ENCODE data around the gene HS1BP3. TPM values are rescaled to one million over a fixed set of nuclear protein-coding genes. Genes with fewer than 3 reads are reported as not detected.
A peak's percentile ranks its signal among the peaks of the same experiment; 100 is the strongest.

HS1BP3 gene
- total and polyA plus RNA-seq, 9 of the 15 experiments (the other 6 are each of a cell fraction or from before 2014, with no cell fraction given) = 0.41 to 8.3 (median 5.9) TPM

- TF ChIP-seq ZBTB40 (IDR thresholded peaks at IDR 0.05) (peak; percentile 11; the same call in 1 of the 2 replicates), ZBTB40 (CRISPR knock-in tag; IDR thresholded peaks at IDR 0.05) (no peak), ARID1B (IDR thresholded peaks at IDR 0.05) (no peak)
Observed at GRCh38 chr2:20650393-20650876, 463 bp downstream of the HS1BP3 start (continued).
